ENCODE results near the gene KMT2C. TPM values are rescaled to one million over a fixed set of nuclear protein-coding genes. Genes with fewer than 3 reads are reported as not detected.

Gene KMT2C
- total RNA-seq, 1 experiment from 2014 or later, result 20.4 TPM

Other genes with a start within 250 kb of the KMT2C start
- gene XRCC2, start 240.1 kb upstream of the KMT2C start, total RNA-seq (2014; rRNA removed; shearing (Covaris generic)), result 6.8 and 12.1 TPM in 2 replicates